Gastrocnemius medialis (tissue), 4 donors: ENCODE data around the gene GNB5. TPM values are rescaled to one million over a fixed set of nuclear protein-coding genes. Genes with fewer than 3 reads are reported as not detected.
A peak's percentile ranks its signal among the peaks of the same experiment; 100 is the strongest.

Experiments
- ATAC-seq, 2 donors: fragments of 150-250 bp; one replicate each; pipeline ENCODE4 v1.9.1; 2016
- DNase-seq, 2 donors: peaks; one replicate each; pipeline ENCODE4 v3.0.0-alpha.2; 2019
- H3K27ac ChIP-seq, 4 donors: fragments of 200-600 bp; sonication (generic); 1 replicate in 1 of 4; 2 replicates in 3 of 4; pipeline ENCODE4 v1.5.1; 2016 to 2018; ENCODE audit warnings: mild to moderate bottlenecking in 2 of 4, moderate library complexity in 1 of 4
- H3K27me3 ChIP-seq, 3 donors: fragments of 200-600 bp; sonication (generic) in 2 of 3; 1 replicate in 1 of 3; 2 replicates in 2 of 3; pipeline versions ENCODE4 v1.5.1 to v1.6.0; 2016 to 2019; ENCODE audit warnings: mild to moderate bottlenecking in 1 of 3, moderate library complexity in 1 of 3
- H3K36me3 ChIP-seq, 2 donors: fragments of 200-600 bp; sonication (generic) in 1 of 2; one replicate each; pipeline ENCODE4 v1.5.1; 2017 to 2018
- H3K4me1 ChIP-seq, 2 donors: fragments of 200-600 bp; sonication (generic) in 1 of 2; one replicate each; pipeline ENCODE4 v1.5.1; 2016 to 2017; ENCODE audit warnings: mild to moderate bottlenecking in 2 of 2
- H3K4me3 ChIP-seq, 4 donors: fragments of 200-600 bp; sonication (generic) in 3 of 4; 1 replicate in 1 of 4; 2 replicates in 3 of 4; pipeline ENCODE4 v1.5.1; 2016 to 2019; ENCODE audit warnings: mild to moderate bottlenecking in 2 of 4
- H3K9me3 ChIP-seq, 3 donors: fragments of 200-600 bp; sonication (generic) in 2 of 3; 1 replicate in 1 of 3; 2 replicates in 2 of 3; pipeline ENCODE4 v1.5.1; 2016 to 2019
- CTCF ChIP-seq, 5 experiments: fragments of 450-650 bp in 3 of 5; fragments of 200-600 bp in 2 of 5; sonication (generic) in 2 of 5; IDR thresholded peaks in 4 of 5; conservative IDR thresholded peaks in 1 of 5; 1 replicate in 4 of 5; 2 replicates in 1 of 5; pipeline ENCODE4 v1.5.1; 2016 to 2019; ENCODE audit warnings: antibody characterized with exemption in 5 of 5, mild to moderate bottlenecking in 3 of 5, moderate library complexity in 3 of 5
- POLR2A ChIP-seq, 2 donors: fragments of 450-650 bp; IDR thresholded peaks; one replicate each; pipeline ENCODE4 v1.6.1; 2017; ENCODE audit warnings: antibody characterized with exemption in 2 of 2, mild to moderate bottlenecking in 2 of 2, moderate library complexity in 2 of 2
- in situ Hi-C, 4 donors: fragments of 200-750 bp; cut with MboI; loops; one replicate each; pipeline versions ENCODE4 v1.15.0 to v1.8.0; 2017; ENCODE audit warnings: low sequenced_read_pairs in 4 of 4
- intact Hi-C: fragments of 100-400 bp; cut with DNase I; formaldehyde crosslinking; loops from one replicate; pipeline ENCODE4 v1.15.1; 2023; ENCODE audit warnings: low total_unique reads
- total RNA-seq, 4 donors: library from RNA; depleted of rRNA; stranded (reverse); fragments of >200 nt; gene quantifications; one replicate each; pipeline versions ENCODE4 v1.1.0 to v1.2.3, GENCODE V29; 2016

The GNB5 gene
- total RNA-seq, 4 donors from 2014 or later = 2.9 to 4.6 (median 3.6) TPM

- in situ Hi-C loops = no loop called here
- ATAC-seq = no peak
- Histone ChIP-seq H3K9me3 (no peaks in the 10 kb centered on the region), H3K36me3 (no peaks in the 10 kb centered on the region), H3K4me3 (no peak overlapping the region), H3K4me1 (peaks cover 3 to 6% of the 10 kb centered on the region in 2 donors), H3K27ac (no peak overlapping the region), H3K27me3 (no peaks in the 10 kb centered on the region)
- TF ChIP-seq CTCF (IDR thresholded peaks at IDR 0.05 in 4 of 5, conservative IDR thresholded peaks at IDR 0.05 in 1 of 5) = no peak
- TF ChIP-seq POLR2A (IDR thresholded peaks at IDR 0.05) = no peak
- DNase-seq = no peak
- intact Hi-C loops = no loop called here
Measured at GRCh38 chr15:52196891-52197290, 5.7 kb upstream of the GNB5 start.

- intact Hi-C loops = no loop called here
- H3K4me3 ChIP-seq = no peak overlapping the region
- ATAC-seq = no peak
- in situ Hi-C loops = no loop called here
- H3K36me3 ChIP-seq = no peaks in the 10 kb centered on the region
- H3K4me1 ChIP-seq = peaks cover 3 to 6% of the 10 kb centered on the region in 2 donors
- no peaks in the 10 kb centered on the region for H3K27me3 ChIP-seq
- H3K9me3 ChIP-seq = no peaks in the 10 kb centered on the region
- DNase-seq = no peak
- TF ChIP-seq POLR2A (IDR thresholded peaks at IDR 0.05) (no peak), CTCF (IDR thresholded peaks at IDR 0.05 in 4 of 5, conservative IDR thresholded peaks at IDR 0.05 in 1 of 5) (no peak)
- no peak overlapping the region for H3K27ac ChIP-seq
Measured at GRCh38 chr15:52193791-52194190, 2.6 kb upstream of the GNB5 start.

GRCh38 chr15:52193321-52193720, 2.1 kb upstream of the GNB5 start:
- DNase-seq (peak; percentile 36 to 38), ATAC-seq (peak; percentile 88 to 99)
- no peak overlapping the region for H3K27ac ChIP-seq
- no peak overlapping the region for H3K4me3 ChIP-seq
- H3K9me3 ChIP-seq = no peaks in the 10 kb centered on the region
- in situ Hi-C loops (no loop called here), intact Hi-C loops (no loop called here)
- H3K27me3 ChIP-seq = no peaks in the 10 kb centered on the region
- peaks cover 3 to 6% of the 10 kb centered on the region in 2 donors for H3K4me1 ChIP-seq
- TF ChIP-seq POLR2A (IDR thresholded peaks at IDR 0.05) (no peak), CTCF (IDR thresholded peaks at IDR 0.05 in 4 of 5, conservative IDR thresholded peaks at IDR 0.05 in 1 of 5) (no peak)
- H3K36me3 ChIP-seq = no peaks in the 10 kb centered on the region

GRCh38 chr15:52186651-52187486, 4.3 kb downstream of the GNB5 start:
- in situ Hi-C loops = no loop called here
- TF ChIP-seq POLR2A (IDR thresholded peaks at IDR 0.05) (no peak), CTCF (IDR thresholded peaks at IDR 0.05 in 4 of 5, conservative IDR thresholded peaks at IDR 0.05 in 1 of 5) (no peak)

More at GRCh38 chr15:52186651-52187486, 4.3 kb downstream of the GNB5 start:
- peak in 1 of 2 donors; percentile 97 for ATAC-seq
- intact Hi-C loops = loop anchor here (10.0 kb wide), 1 partner anchor 82 kb away; no protein-coding TSS in a partner anchor
- Histone ChIP-seq H3K4me3 (no peak overlapping the region), H3K27me3 (no peaks in the 10 kb centered on the region), H3K9me3 (no peaks in the 10 kb centered on the region), H3K27ac (peak overlapping the region in 1 of 4 donors; percentile 49), H3K36me3 (no peaks in the 10 kb centered on the region), H3K4me1 (no peaks in the 10 kb centered on the region)
- DNase-seq = peak in 1 of 2 donors; percentile 24
